GM19463 (cell line): ENCODE data around the gene PPM1L.
"Not testable (repeated sequence)": the region's sequence is repeated elsewhere in the genome, so short reads cannot be mapped to it uniquely, and the experiment has no call there.

Experiments used
- ATAC-seq: cut with Tn5 transposase; IDR thresholded peaks from one replicate; pipeline ENCODE4 v1.9.1; 2021; ENCODE audit warnings: mild to moderate bottlenecking, moderate library complexity; ENCODE audit not compliant: unreplicated experiment

Gene PPM1L

DNA sequence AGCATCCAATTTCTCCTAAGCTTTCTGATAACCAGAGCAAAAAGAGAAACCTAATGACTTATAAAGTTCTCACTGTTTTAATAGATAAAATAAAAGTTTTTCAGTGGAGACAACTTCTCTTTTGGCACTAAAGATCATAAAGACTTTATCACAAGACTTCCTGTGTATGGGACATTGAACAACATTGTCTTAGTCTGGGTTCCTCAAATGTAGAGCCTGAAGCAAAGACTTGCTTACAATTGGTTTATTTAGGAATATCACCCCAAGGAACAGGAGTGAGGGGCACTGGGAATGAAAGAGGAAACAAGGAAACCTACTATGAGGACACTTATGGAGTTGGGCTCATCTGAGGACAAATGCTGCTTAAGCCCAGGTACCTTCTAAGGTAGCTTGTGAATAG is 221.7 kb downstream of the PPM1L start:
- no peak for ATAC-seq

DNA sequence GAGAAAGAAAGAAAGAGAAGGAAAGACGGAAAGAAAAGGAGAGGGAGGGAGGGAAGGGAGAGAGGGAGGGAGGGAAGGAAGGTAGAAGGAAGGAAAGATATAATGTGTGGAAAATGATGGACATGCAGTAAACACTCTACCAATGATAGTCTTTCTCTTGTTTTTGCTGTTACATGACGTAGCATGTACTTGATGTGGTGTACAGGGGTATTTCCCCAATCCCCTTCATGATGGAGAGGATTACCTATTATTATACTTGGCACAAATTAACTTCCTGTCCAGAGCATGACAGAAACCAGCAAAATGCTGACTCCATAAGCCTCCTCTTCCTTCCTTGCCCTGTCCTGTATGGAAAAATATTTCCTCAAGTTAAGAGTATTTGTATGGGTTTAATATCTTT is 224.7 kb downstream of the PPM1L start:
- peak; percentile 60 for ATAC-seq

DNA sequence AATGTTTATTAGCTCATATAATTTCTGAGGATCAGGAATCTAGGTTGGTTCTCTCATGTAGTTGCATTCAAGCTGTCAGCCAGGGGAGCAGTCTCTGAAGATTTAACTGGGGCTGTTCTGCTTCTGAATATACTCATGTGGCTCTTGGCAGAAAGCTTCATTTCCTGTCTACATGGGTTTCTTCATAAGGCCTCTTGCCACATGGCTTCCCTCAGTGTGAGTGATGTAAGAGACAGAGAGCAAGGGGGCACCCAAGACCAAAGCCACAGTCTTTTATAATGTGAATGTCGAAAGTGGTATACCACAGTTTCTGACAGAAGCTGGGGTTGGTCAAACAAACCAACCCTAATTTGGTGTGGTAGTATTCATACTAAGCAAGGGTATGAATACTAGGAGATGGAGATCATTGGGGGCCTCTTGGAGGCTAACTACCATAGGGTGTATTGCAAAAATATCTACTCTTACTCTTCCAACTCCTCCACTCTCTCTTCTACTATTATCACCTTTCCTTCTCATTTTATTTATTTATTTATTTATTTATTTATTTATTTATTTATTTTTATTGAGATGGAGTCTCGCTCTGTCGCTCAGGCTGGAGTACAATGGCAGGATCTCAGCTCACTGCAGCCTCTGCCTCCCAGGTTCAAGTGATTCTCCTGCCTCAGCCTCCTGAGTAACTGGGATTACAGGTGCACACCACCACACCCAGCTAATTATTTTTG is 225.3 kb downstream of the PPM1L start:
- peak; percentile 83 for ATAC-seq

DNA sequence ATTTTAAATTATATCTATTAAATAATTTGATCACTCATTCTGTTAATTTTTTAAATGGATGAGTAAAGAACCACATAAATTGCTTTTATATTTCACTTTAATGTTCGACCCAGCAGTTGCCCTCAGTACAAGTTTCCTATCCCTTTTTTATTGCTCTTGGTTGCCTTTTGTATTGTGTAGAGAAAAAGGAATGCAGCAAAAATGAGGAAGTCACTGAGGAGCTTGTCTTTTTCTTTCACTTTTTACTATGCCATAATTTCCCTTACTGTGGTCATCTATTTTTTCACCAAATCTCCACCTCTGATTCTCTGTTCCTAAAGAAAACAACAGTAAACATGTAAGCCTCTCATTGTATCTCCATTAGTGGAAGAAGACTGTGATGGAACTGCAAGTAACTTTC is 226.5 kb downstream of the PPM1L start:
- ATAC-seq = no peak

DNA sequence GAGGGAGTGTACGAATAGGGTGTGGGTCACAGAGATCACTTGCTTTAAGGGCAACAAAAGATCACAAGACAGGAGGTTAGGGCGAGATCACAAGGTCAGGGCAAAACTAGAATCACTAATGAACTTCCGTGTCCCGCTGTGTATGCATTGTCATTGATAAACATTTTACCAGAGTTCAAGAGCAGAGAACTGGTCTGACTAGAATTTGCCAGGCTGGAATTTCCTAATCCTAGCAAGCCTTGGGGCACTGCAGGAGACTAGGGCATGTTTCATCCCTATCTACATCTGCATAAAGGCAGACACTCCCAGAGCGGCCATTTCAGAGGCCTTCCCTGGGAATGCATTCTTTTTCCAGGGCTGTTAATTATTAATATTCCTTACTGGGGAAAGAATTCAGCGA is 227.9 kb downstream of the PPM1L start:
- not testable (repeated sequence) for ATAC-seq

DNA sequence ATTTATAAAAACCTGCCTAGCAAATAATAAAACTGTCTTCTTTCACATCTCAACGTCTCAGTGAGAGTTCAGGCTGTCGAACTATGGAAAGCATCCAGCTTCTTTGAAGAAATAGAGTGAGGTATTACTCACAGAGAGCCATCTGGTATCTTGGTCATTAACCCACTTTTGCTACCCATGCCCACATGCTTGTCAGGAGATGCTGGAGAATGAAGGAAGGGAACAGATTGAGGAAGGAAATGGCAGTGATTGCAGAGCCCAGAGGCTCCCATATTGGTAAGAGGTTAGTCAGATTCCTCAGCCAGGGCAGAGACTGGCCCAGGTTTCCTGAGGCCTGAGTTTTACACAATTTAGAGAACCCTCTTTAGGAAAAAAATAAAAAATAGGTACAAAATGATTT is 230.0 kb downstream of the PPM1L start:
- ATAC-seq = no peak

DNA sequence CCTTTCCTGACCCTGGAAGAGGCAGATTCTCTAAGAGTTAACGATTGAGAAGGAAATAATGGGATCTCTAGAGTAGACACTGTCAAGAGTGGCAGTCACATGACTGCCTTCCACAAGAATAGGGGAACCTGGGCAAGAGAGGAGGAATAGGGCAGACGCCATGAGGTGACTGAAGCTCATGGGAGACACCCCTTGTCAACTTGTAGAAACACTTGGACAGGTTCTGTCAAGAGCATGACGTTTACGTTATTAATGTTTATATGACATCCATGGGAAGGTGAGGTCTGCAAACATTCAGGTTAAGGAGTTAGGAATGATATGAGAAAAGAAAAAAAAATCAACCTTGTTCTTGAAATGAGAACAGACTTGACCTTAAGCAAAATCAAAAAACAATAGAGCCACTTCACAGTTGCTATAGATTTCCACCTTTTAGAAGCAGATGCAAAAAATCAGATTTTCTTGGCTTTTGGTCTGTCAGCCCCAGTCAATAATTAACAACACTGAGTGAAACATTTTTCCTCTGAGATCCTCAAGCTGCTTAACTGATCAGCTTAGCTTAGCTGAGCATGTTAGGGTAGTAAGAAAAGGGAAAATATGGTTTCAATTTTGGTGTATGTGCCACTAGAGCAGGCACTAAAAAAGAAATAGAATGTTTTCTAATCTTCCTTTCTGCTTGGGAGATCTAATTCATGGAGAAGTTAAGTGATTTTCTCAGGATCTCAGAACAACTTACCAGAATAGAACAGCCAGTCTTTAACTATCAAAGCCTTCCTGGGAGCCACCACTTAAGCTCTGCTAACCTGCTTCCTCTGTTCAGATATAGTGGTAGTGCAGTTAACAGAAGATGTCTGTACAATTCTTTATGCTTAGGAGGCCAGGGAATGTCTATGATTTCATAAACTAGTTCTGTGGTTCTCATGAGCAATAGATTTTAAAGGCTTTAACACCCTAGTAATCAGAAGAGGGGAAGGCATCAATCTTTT is 232.2 kb downstream of the PPM1L start:
- ATAC-seq = peak; percentile 64

DNA sequence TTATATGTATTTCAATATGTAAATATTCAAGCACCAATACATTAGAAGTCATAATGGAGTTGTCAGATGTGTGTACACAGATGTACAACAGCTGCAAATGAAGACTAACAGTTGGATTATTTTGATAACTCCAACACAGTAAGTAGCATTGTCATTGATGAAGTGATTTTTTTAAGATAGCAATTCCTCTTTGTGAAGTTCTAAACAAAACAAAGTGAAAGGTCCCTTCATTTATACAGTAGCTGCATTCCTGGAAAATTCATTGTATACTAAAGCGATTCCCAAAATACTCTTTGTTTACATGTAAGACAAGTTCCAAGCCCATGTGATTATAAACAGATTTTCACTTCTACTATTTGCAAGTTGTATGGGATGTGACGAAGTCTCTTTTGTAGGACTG is 234.4 kb downstream of the PPM1L start:
- ATAC-seq = no peak

DNA sequence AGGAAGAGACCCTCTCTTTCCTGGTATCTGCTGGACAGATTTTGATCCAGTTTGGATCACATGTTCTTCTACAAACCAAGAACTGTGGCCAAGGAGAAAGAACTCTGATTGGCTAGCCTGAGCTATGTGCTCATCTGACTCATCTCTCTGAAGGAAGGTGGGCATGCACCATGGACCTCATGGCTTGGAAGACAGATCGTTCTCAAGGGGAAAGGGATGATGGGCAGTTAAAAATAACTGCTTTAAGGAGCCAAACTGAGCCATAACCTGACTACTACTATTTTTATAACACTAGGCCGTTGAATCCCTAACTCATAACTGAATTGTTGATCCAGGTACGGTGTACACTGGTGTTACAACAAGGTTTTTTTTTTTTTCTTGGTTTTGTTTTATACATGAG is 236.7 kb downstream of the PPM1L start:
- no peak for ATAC-seq

DNA sequence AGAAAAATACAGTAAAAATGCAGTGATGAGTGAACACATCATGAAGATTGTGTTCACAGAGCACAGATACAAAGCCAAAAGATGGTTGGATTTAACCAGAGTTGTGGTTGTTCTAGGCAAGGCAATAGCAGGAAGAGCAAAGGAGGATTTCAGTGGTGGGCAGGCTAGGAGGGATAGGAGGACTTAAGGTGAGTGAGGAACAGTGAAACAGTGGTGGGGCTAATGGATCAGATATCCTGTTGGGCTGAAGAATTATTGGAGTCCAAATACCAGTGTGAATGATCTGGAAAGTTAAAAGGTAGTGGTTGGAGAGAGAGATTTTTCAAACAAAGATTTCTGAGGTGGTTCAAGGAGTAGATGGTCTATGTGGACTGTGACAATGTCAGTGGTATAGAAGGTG is 240.8 kb downstream of the PPM1L start:
- ATAC-seq = no peak

DNA sequence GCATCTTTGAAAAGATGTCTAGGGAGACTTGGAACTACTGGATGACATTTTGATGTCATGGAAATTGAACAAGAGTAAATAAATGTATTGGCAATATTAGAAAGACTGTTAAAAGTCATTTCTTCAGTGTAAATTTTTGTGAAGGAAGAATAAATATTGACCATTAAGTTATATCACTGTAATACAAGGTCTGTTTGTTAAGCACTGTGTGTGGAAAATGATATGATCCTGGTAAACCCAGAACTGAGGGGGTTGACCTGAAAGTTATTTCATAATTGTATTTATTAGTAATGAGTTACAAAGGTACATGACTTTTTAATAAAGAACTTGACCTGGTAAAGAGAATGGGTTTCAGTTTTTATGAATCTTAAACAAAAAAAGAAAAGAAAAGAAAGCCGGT is 242.6 kb downstream of the PPM1L start:
- no peak for ATAC-seq

DNA sequence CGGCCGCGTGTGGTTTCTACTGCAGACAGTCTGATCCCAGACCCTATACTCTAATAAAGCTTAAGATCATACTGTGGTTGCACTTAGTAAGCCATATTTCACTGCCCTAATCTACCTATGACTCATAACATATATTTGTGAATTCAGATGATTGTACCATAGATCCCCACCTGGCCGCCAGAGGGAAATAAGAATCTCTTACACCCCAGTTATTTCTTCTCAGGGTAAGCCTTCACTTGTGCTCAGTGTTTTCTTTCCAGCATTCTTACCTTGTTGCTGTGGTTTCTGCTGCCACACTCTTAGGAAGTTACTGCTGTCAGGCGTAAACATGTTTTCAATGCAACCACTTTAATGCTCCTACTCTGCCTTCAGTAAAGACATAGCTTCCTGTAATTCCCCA is 243.2 kb downstream of the PPM1L start:
- ATAC-seq = no peak

DNA sequence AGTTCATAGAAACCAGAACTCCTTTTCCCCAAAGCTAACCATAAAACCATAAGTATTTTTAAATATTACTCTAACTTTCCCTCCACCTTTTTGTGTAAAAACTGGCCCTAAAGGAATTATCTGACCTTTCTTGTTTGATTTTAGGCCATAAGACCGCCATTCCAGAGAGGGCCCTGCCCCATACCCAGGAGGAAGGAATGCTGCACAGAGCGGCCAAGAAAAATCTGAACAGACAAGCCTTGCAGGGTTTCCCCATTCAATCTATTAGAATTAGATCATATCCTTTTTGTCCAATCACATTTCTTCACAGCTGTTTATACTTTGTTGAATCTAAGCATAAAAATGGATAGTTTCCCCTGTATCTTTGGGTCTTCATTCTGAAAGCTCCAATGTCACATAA is 252.1 kb downstream of the PPM1L start:
- ATAC-seq = no peak

DNA sequence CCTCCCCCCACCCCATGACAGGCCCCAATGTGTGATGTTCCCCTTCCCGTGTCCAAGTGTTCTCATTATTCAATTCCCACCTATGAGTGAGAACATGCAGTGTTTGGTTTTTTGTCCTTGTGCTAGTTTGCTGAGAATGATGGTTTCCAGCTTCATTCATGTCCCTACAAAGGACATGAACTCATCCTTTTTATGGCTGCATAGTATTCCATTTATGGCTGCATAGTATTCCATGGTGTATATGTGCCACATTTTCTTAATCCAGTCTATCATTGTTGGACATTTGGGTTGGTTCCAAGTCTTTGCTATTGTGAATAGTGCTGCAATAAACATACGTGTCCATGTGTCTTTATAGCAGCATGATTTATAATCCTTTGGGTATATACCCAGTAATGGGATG is 254.1 kb downstream of the PPM1L start:
- ATAC-seq = not testable (repeated sequence)

DNA sequence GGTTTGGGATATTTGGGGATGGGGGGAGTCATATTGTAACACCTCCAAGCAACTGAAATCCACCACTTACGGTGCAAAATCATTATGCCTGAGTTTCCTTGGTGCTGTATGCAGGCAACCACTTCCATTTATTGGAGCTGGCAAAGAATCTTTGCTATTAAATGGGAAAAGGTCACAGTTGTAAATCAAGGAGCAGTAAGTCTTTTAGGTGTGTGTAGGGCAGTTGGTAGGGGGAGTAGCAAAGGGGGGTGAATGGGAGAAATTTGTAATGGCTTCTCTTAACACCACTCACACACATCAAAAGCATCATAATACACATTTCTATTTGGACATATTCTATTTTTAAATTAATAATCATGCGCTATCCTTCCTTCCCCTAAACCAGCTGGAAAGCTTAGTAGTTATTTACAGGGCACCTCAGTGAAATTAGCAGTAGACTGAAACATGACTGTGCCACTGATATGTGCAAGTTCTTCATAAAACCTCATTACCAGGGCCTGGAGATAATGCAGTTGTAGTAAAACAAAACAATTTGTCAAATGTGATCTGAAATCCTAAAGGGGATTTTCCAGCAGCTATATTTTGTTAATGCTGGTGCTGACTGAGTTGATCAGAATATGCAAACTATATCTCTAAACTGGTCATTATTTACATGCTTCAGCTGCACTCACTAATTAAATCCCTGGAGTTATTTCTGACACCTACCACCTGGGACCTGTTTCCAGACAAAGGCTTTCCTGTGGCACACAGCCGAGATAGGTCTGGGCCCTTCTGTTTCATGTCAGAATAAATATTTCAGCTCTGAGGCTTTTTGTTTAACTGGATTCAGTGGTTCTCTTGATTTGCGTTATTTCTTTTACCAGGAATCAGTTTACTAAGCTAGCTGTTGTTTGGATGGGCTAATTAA is 259.1 kb downstream of the PPM1L start:
- ATAC-seq = no peak

DNA sequence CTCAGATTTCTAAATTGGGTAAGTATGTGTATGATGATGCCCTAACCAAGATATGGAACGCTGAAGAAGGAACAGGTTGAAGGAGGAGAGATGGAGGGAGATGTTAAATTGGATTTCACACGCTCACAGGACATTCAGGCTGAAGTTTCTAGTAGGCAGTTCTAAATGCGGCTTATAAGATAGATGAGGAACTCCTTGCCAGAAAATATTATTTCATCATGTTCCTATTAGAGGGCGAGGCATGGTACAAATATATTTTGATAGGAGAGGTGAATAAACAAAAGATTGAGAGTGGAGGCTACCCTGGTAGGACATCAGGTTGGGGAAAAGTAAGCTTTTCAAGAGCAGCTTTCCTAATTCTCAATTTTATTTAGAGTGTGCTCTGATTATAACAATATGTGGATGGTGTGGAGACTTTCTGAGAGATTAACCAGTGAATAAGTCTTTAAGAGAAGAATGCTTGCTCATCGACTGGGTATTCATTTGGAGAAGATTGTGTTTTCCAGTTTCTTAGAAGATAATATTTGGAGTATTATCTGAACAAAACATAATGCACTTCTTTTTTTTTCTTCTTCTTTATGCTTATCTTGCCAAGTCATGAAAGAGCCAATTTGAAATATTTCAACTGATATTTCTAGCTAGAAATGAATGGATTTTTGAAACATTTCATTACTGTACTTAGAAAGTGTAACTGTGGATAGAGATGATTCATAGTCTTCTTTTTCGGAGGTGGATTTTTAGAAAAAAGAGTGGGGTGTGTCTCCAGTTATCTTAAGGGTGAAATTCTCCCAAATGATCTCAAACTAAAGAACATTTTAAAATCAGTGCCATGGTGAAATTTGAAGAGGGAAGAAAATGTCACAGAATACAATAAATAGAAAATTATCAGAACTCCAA is 260.6 kb downstream of the PPM1L start:
- ATAC-seq = no peak

DNA sequence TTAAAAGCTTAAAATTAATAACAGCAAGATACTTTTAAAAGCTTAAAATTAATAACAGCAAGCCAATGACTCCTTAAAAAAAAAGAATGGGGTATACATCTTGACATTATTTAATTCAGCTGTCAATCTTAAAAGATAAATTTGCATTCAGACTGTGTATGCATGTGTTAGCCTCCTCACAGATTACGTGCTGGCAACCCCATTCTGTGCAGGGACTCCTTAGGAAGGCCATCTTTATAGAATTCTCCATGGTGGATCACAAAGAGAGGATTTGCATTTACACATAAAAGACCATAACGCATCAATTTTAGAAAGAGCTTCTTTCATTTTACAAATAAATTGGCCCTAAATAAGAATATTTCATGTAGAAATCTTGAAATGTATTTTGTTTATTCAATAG is 261.9 kb downstream of the PPM1L start:
- no peak for ATAC-seq

DNA sequence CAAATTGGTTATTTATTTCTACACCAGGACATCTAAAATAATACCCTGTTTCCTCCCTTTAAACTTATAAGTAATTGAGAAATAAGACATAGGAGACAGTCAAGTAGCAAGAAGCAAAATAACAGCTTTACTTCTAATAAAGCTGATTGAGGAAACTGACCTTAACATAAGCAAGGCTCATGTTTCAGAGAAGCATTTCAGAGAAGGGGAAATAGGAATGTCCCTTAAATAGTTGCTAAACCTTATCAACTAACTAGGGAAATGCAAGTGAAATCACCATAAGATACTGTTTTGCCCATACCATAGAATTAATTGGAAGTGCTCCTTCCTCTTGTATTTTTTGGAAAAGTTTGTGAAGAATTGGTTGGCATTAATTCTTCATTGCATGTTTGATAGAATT is 264.2 kb downstream of the PPM1L start:
- no peak for ATAC-seq

DNA sequence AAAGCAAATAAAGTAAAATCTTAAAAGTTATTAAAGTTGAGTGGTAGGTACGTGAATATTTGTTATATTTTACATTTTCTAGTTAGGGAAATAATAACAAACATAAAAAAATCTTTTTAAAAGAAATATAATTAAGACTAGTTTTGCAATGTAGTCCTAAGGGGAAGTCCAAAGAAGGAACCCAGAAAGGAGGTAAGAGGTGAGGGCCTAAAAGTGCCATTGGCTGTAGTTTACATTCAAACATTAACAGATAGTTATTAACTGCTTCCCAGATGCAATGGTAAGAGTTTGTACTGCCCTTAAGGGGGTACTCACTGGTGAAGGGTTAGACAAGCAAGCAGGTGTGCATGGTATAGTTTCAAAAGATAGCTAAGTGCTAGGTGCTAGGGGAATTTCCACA is 269.9 kb downstream of the PPM1L start:
- no peak for ATAC-seq
